ENCODE results near the gene TCEANC. TPM values are rescaled to one million over a fixed set of nuclear protein-coding genes. Genes with fewer than 3 reads are reported as not detected.

TCEANC gene
- total RNA-seq, 1 experiment from 2014 or later: 3.1 TPM

GRCh38 chrX:13695601-13696115, 42.7 kb downstream of the TCEANC start:
- no peak overlapping the region for H3K4ac ChIP-seq (ENCODE audit: low read depth, low read length)
- Mint-ChIP-seq H3K27ac (no peak overlapping the region; a peak in 2 of 7 replicates), H3K4me1 (peaks cover 21 to 24% of the 10 kb centered on the region in 2 experiments), H3K9me3 (peaks cover 14 to 27% of the 10 kb centered on the region in 2 experiments), H3K27me3 (ENCODE audit: low read depth) (no peaks in the 10 kb centered on the region; the same call in none of the 2 replicates), H3K36me3 (ENCODE audit: insufficient read depth in 1 of 3, low read depth in 3 of 3) (peaks cover 0 to 3% (median 1%) of the 10 kb centered on the region in 3 experiments; a peak in 3 of 7 replicates), H3K4me3 (no peak overlapping the region)
- H2AFZ ChIP-seq (ENCODE audit: low read length): no peak overlapping the region
- H4K20me1 ChIP-seq (ENCODE audit: control insufficient read depth, insufficient read depth, insufficient read length): no peaks in the 10 kb centered on the region
- no peak overlapping the region for H2AK5ac ChIP-seq (ENCODE audit: insufficient read length, low read length)
- H4K5ac ChIP-seq (ENCODE audit: insufficient read length, low read depth, low read length): no peak overlapping the region
- H3K4me2 ChIP-seq (ENCODE audit: insufficient read depth, insufficient read length, low read length): no peak overlapping the region
- H2BK20ac ChIP-seq (ENCODE audit: low read depth, low read length, poor library complexity, severe bottlenecking): no peak overlapping the region
- H2BK12ac ChIP-seq (ENCODE audit: insufficient read length, low read depth, low read length): no peak overlapping the region
- no peak overlapping the region for H3K18ac ChIP-seq (ENCODE audit: insufficient read length, low read depth, low read length)
- peaks cover 37% of the 10 kb centered on the region; the same call in 1 of the 2 replicates for H3K79me2 ChIP-seq (ENCODE audit: insufficient read depth, low read length)
- no peak overlapping the region for H4K91ac ChIP-seq (ENCODE audit: insufficient read length, low read depth, low read length)
- H3K9me3 ChIP-seq (ENCODE audit: control insufficient read depth, low read depth, low read length): no peaks in the 10 kb centered on the region
- peaks cover 12% of the 10 kb centered on the region; the same call in 1 of the 2 replicates for H3K4me1 ChIP-seq (ENCODE audit: insufficient read depth, low read length)
- no peak overlapping the region for H3K9ac ChIP-seq (ENCODE audit: extremely low read depth, insufficient read length, low read length)
- TF ChIP-seq CTCF (conservative IDR thresholded peaks at IDR 0.05): no peak
- H3K23me2 ChIP-seq (ENCODE audit: insufficient read length, low read depth, low read length, poor library complexity, severe bottlenecking): no peaks in the 10 kb centered on the region
- no peaks in the 10 kb centered on the region for H3K27me3 ChIP-seq (ENCODE audit: insufficient read depth, low read length)
- no peak overlapping the region for H3K23ac ChIP-seq (ENCODE audit: insufficient read length, low read depth, low read length)
- no peak overlapping the region for H3T11ph ChIP-seq (ENCODE audit: low read length)
- H3K14ac ChIP-seq (ENCODE audit: insufficient read depth, low read length): no peak overlapping the region
- no peak overlapping the region for H3K56ac ChIP-seq (ENCODE audit: insufficient read length, low read depth, low read length)
- no peak overlapping the region for H3K27ac ChIP-seq (ENCODE audit: insufficient read length, low read depth, low read length)
- no peak overlapping the region for H2BK120ac ChIP-seq (ENCODE audit: low read depth, low read length, poor library complexity, severe bottlenecking)
- no peak for DNase-seq
- no peak overlapping the region for H2BK15ac ChIP-seq (ENCODE audit: low read depth, low read length)
- 100% methylated on average over 2 of the region's 4 CpGs for WGBS (ENCODE audit: extremely low coverage, insufficient read length, low lambda C conversion rate)
- no peak overlapping the region for H4K8ac ChIP-seq (replicated peaks; ENCODE audit: insufficient read length, low read depth, low read length)
- no peaks in the 10 kb centered on the region for H3K79me1 ChIP-seq (ENCODE audit: insufficient read depth, low read depth, low read length, poor library complexity, severe bottlenecking)
- H2BK5ac ChIP-seq (ENCODE audit: insufficient read length, low read length): no peak overlapping the region

Data from H9 (cell line).